Spleen (tissue), 7 donors: ENCODE results near the gene SLC44A1.

ENCODE experiments used
- CTCF ChIP-seq, 11 experiments: fragments of 200-600 bp in 7 of 11; fragments of 450-650 bp in 4 of 11; sonication (generic) in 4 of 11; IDR thresholded peaks in 8 of 11; conservative IDR thresholded peaks in 3 of 11; 1 replicate in 7 of 11; 2 replicates in 4 of 11; pipeline versions ENCODE4 v1.4.0 to v1.8.0; 2016 to 2021; ENCODE audit warnings: antibody characterized with exemption in 11 of 11, inconsistent platforms in 4 of 11, mild to moderate bottlenecking in 1 of 11
- POLR2A ChIP-seq, 3 donors: fragments of 450-650 bp; IDR thresholded peaks; one replicate each; pipeline ENCODE4 v1.5.1; 2017; ENCODE audit warnings: antibody characterized with exemption in 3 of 3, mild to moderate bottlenecking in 1 of 3
- POLR2AphosphoS5 ChIP-seq, 3 donors: sonication (generic); formaldehyde crosslinking; IDR thresholded peaks; one replicate each; pipeline ENCODE4 v1.5.1; 2017; ENCODE audit warnings: antibody characterized with exemption in 3 of 3
- donor health status: DM: no; HTN: no; CAD: no; lungs with moderate emphysema.
- donor health status: DM: no; HTN: no; CAD: no.
- donor health status: DM: no; HTN: no; CAD: no.

DNA sequence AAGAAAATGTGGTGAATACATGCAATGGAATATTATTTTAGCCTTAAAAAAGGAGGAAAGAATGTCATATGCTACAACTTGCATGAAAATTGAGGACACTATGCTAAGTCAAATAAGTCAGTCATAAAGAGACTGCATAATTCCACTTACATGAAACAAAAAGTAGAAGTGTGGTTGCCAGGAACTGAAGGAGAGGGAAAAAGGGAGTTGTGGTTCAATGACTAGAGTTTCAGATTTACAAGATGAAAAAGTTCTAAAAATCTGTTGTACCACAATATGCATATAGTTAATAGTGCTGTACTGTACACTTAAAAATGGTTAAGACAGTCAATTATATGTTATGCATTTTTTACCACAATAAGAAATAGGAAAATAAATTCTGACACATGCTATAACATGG, 95.4 kb downstream of the SLC44A1 start:
- no peak for TF ChIP-seq CTCF (IDR thresholded peaks at IDR 0.05 in 8 of 11, conservative IDR thresholded peaks at IDR 0.05 in 3 of 11)
- TF ChIP-seq POLR2AphosphoS5 (IDR thresholded peaks at IDR 0.05) = no peak
- no peak for TF ChIP-seq POLR2A (IDR thresholded peaks at IDR 0.05)
